ENCODE measurements around the gene LNPK. TPM values are rescaled to one million over a fixed set of nuclear protein-coding genes. Genes with fewer than 3 reads are reported as not detected.
"Not testable (repeated sequence)": the region's sequence is repeated elsewhere in the genome, so short reads cannot be mapped to it uniquely, and the experiment has no call there.

Gene LNPK
- total RNA-seq, 2 experiments from 2014 or later = 31.2 to 36.6 TPM

GRCh38 chr2:175964195-175964594 is 37.9 kb downstream of the LNPK start:
- Mint-ChIP-seq H3K9me3 (peaks cover 4% of the 10 kb centered on the region), H3K4me3 (no peak overlapping the region), H3K4me1 (ENCODE audit: low read depth) (no peaks in the 10 kb centered on the region), H3K27me3 (no peaks in the 10 kb centered on the region), H3K36me3 (peaks cover 52% of the 10 kb centered on the region), H3K27ac (no peak overlapping the region)
- no peak for DNase-seq
- POLR2A ChIA-PET = no interaction called here
- intact Hi-C loops (cut with micrococcal nuclease) = no loop called here
- CTCF ChIA-PET = interaction anchor here (0.7 kb wide), 2 partner anchors 274 to 491 kb away, joined by 3 read pairs; no protein-coding TSS in a partner anchor

- H3K27ac Mint-ChIP-seq; H3K4me1 Mint-ChIP-seq (ENCODE audit: low read depth); CTCF ChIA-PET; intact Hi-C loops (cut with micrococcal nuclease); H3K4me3 Mint-ChIP-seq; H3K27me3 Mint-ChIP-seq; H3K9me3 Mint-ChIP-seq; POLR2A ChIA-PET; DNase-seq: not testable (repeated sequence)
- peaks cover 59% of the 10 kb centered on the region for H3K36me3 Mint-ChIP-seq
These were observed 38.9 kb downstream of the LNPK start for GRCh38 chr2:175963171-175963570.

DNA sequence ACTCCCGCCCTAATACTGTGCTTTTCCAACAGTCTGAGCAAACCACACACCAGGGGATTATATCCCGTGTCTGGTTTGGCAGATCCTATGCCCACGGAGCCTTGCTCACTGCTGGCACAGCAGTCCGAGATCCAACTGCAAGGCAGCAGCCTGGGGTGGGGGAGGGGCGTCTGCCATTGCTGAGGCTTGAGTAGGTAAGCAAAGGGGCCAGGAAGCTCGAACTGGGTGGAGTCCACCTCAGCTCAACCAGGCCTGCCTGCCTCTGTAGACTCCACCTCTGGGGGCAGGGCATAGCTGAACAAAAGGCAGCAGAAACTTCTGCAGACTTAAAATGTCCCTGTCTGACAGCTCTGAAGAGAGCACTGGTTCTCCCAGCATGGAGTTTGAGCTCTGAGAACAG is 44.2 kb downstream of the LNPK start:
- Mint-ChIP-seq H3K27me3 (no peaks in the 10 kb centered on the region), H3K4me3 (no peak overlapping the region), H3K36me3 (peaks cover 60% of the 10 kb centered on the region), H3K9me3 (no peaks in the 10 kb centered on the region), H3K27ac (no peak overlapping the region), H3K4me1 (ENCODE audit: low read depth) (no peaks in the 10 kb centered on the region)
- no peak for DNase-seq
- intact Hi-C loops (cut with micrococcal nuclease) = no loop called here
- POLR2A ChIA-PET = no interaction called here
- CTCF ChIA-PET = no interaction called here

GRCh38 chr2:175955136-175955535 is 46.9 kb downstream of the LNPK start:
- Mint-ChIP-seq H3K4me3 (no peak overlapping the region), H3K27ac (no peak overlapping the region), H3K4me1 (ENCODE audit: low read depth) (no peaks in the 10 kb centered on the region), H3K9me3 (no peaks in the 10 kb centered on the region), H3K36me3 (peaks cover 49% of the 10 kb centered on the region), H3K27me3 (no peaks in the 10 kb centered on the region)
- no peak for DNase-seq
- intact Hi-C loops (cut with micrococcal nuclease) = no loop called here
- ChIA-PET CTCF (no interaction called here), POLR2A (no interaction called here)

GRCh38 chr2:175950512-175950911 is 51.6 kb downstream of the LNPK start:
- ChIA-PET POLR2A (no interaction called here), CTCF (interaction anchor here (0.6 kb wide), 1 partner anchor 103 kb away, joined by 3 read pairs; no protein-coding TSS in a partner anchor)
- no peak overlapping the region for H3K27ac Mint-ChIP-seq
- no peak overlapping the region for H3K4me3 Mint-ChIP-seq
- intact Hi-C loops (cut with micrococcal nuclease) = no loop called here
- no peaks in the 10 kb centered on the region for H3K27me3 Mint-ChIP-seq
- H3K9me3 Mint-ChIP-seq = no peaks in the 10 kb centered on the region
- no peak for DNase-seq
- H3K36me3 Mint-ChIP-seq = peaks cover 23% of the 10 kb centered on the region
- H3K4me1 Mint-ChIP-seq (ENCODE audit: low read depth) = no peaks in the 10 kb centered on the region

DNA sequence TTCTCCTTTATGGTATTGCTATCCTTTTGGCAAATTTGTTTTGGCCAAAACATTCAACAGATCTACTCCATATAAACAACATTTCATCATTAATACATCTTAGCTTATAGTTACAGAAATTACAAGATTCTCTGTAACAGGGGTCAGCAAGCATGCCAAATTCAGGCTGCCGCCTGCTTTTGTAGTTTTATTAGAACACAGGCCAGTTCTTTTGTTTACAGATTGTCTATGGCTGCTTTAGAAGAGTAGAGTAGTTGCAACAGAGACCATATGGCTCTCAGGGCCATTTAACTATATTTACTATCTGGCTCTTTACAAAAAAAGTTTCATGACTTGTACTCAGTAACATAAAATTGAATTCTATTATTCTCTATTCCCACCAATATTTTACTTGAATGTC is 53.9 kb downstream of the LNPK start:
- Mint-ChIP-seq H3K4me1 (ENCODE audit: low read depth) (no peaks in the 10 kb centered on the region), H3K4me3 (no peak overlapping the region), H3K27me3 (no peaks in the 10 kb centered on the region), H3K36me3 (peaks cover 24% of the 10 kb centered on the region), H3K9me3 (no peaks in the 10 kb centered on the region), H3K27ac (no peak overlapping the region)
- DNase-seq = no peak
- ChIA-PET CTCF (no interaction called here), POLR2A (no interaction called here)
- intact Hi-C loops (cut with micrococcal nuclease) = no loop called here

DNA sequence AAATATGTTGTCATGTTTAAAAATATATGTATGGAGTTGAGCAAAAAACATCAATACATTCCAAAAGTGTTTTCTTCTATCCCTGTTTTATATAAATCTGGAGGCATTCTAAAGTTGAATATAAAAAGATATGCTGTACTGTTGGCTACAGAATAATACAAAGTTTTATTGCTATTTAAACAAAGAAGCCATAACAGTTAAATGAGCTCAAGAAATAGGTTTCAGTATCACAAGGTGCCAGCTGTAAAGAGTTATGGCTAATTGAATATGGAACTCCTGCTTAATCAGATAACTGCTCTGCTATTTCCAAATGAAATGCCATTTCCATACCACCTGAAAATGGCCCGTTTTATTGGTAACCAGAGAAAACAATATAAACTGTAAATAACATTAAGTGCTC is 55.0 kb downstream of the LNPK start:
- CTCF ChIA-PET = no interaction called here
- H3K36me3 Mint-ChIP-seq = peaks cover 22% of the 10 kb centered on the region

GRCh38 chr2:175941699-175942098 is 60.4 kb downstream of the LNPK start:
- Mint-ChIP-seq H3K27me3 (no peaks in the 10 kb centered on the region), H3K27ac (no peak overlapping the region), H3K4me3 (no peak overlapping the region), H3K9me3 (no peaks in the 10 kb centered on the region), H3K4me1 (ENCODE audit: low read depth) (no peaks in the 10 kb centered on the region), H3K36me3 (peaks cover 30% of the 10 kb centered on the region)
- ChIA-PET CTCF (no interaction called here), POLR2A (no interaction called here)
- intact Hi-C loops (cut with micrococcal nuclease) = no loop called here
- no peak for DNase-seq

More for the DNA sequence above, 55.0 kb downstream of the LNPK start:
- no peaks in the 10 kb centered on the region for H3K9me3 Mint-ChIP-seq
- H3K27ac Mint-ChIP-seq = no peak overlapping the region
- no peak overlapping the region for H3K4me3 Mint-ChIP-seq
- H3K27me3 Mint-ChIP-seq = no peaks in the 10 kb centered on the region
- no peaks in the 10 kb centered on the region for H3K4me1 Mint-ChIP-seq (ENCODE audit: low read depth)
- POLR2A ChIA-PET = interaction anchor here (1.0 kb wide), 1 partner anchor 55 kb away, joined by 3 read pairs; the partner anchor contains the start of gene LNPK
- intact Hi-C loops (cut with micrococcal nuclease) = no loop called here
- DNase-seq = no peak

GRCh38 chr2:175937216-175937615 is 64.9 kb downstream of the LNPK start:
- DNase-seq = no peak
- ChIA-PET POLR2A (no interaction called here), CTCF (interaction anchor here (0.9 kb wide), 1 partner anchor 161 kb away, joined by 3 read pairs; no protein-coding TSS in a partner anchor)
- intact Hi-C loops (cut with micrococcal nuclease) = no loop called here
- Mint-ChIP-seq H3K4me1 (ENCODE audit: low read depth) (no peaks in the 10 kb centered on the region), H3K9me3 (no peaks in the 10 kb centered on the region), H3K4me3 (no peak overlapping the region), H3K27ac (no peak overlapping the region), H3K27me3 (no peaks in the 10 kb centered on the region), H3K36me3 (peaks cover 40% of the 10 kb centered on the region)

GRCh38 chr2:175935289-175936181 is 66.5 kb downstream of the LNPK start:
- CTCF ChIA-PET = no interaction called here
- Mint-ChIP-seq H3K4me1 (ENCODE audit: low read depth) (no peaks in the 10 kb centered on the region), H3K36me3 (peaks cover 35% of the 10 kb centered on the region), H3K4me3 (no peak overlapping the region), H3K9me3 (no peaks in the 10 kb centered on the region), H3K27ac (no peak overlapping the region), H3K27me3 (no peaks in the 10 kb centered on the region)
- intact Hi-C loops (cut with micrococcal nuclease) = no loop called here
- POLR2A ChIA-PET = no interaction called here
- no peak for DNase-seq

DNA sequence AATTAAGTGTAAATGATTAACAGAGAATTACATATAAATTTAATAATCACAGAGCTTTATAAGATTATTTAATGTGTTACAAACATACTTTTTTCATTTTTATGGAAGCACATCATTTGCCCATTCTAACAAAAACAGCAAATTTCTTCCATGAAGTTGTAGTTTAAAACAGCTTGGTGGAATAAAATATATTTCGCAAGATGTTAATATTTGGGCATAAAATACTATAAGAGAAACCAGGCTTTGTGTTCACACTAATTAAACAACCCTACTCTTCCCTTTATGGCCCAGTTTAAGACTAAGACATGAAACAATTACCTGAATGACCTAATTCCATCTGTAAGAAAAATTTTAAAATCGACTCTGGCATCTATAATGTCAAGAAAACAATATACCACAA is 69.4 kb downstream of the LNPK start:
- H3K27me3 Mint-ChIP-seq = no peaks in the 10 kb centered on the region
- intact Hi-C loops (cut with micrococcal nuclease) = no loop called here
- no peak overlapping the region for H3K27ac Mint-ChIP-seq
- POLR2A ChIA-PET = no interaction called here
- H3K4me3 Mint-ChIP-seq = no peak overlapping the region
- H3K36me3 Mint-ChIP-seq = peaks cover 25% of the 10 kb centered on the region
- H3K4me1 Mint-ChIP-seq (ENCODE audit: low read depth) = no peaks in the 10 kb centered on the region
- CTCF ChIA-PET = no interaction called here
- DNase-seq = no peak
- no peaks in the 10 kb centered on the region for H3K9me3 Mint-ChIP-seq

GRCh38 chr2:175931805-175932204 is 70.3 kb downstream of the LNPK start:
- no peaks in the 10 kb centered on the region for H3K4me1 Mint-ChIP-seq (ENCODE audit: low read depth)
- H3K27ac Mint-ChIP-seq = no peak overlapping the region
- POLR2A ChIA-PET = no interaction called here
- no peaks in the 10 kb centered on the region for H3K9me3 Mint-ChIP-seq
- H3K27me3 Mint-ChIP-seq = no peaks in the 10 kb centered on the region
- CTCF ChIA-PET = no interaction called here
- peaks cover 25% of the 10 kb centered on the region for H3K36me3 Mint-ChIP-seq
- H3K4me3 Mint-ChIP-seq = no peak overlapping the region
- DNase-seq = no peak
- intact Hi-C loops (cut with micrococcal nuclease) = no loop called here

GRCh38 chr2:175930504-175930903 is 71.6 kb downstream of the LNPK start:
- H3K36me3 Mint-ChIP-seq = peaks cover 23% of the 10 kb centered on the region
- ChIA-PET POLR2A (no interaction called here), CTCF (no interaction called here)
- H3K27me3 Mint-ChIP-seq = no peaks in the 10 kb centered on the region
- intact Hi-C loops (cut with micrococcal nuclease) = no loop called here
- no peak overlapping the region for H3K4me3 Mint-ChIP-seq
- H3K27ac Mint-ChIP-seq = no peak overlapping the region
- H3K4me1 Mint-ChIP-seq (ENCODE audit: low read depth) = no peaks in the 10 kb centered on the region
- H3K9me3 Mint-ChIP-seq = no peaks in the 10 kb centered on the region
- DNase-seq = no peak
